Epidermal melanocyte (primary cell): ENCODE measurements around the gene PIAS4.

ENCODE experiments used
- DNase-seq: peaks from one replicate; pipeline ENCODE4 v3.0.0; 2011; ENCODE audit warnings: low spot score; ENCODE audit not compliant: insufficient read length

The PIAS4 gene

GRCh38 chr19:4038661-4039423, 31.3 kb downstream of the PIAS4 start:
- DNase-seq: no peak

- no peak for DNase-seq
Observed at GRCh38 chr19:4042064-4042730, 34.7 kb downstream of the PIAS4 start.

- DNase-seq: no peak
Observed at GRCh38 chr19:4042731-4043082, 35.2 kb downstream of the PIAS4 start.

- DNase-seq: no peak
Observed at GRCh38 chr19:4043401-4043800, 35.9 kb downstream of the PIAS4 start.

- DNase-seq: no peak
Observed at GRCh38 chr19:4043966-4044715, 36.6 kb downstream of the PIAS4 start.

GRCh38 chr19:4044990-4045465, 37.5 kb downstream of the PIAS4 start:
- DNase-seq: no peak

GRCh38 chr19:4045597-4046361, 38.2 kb downstream of the PIAS4 start:
- no peak for DNase-seq

GRCh38 chr19:4046362-4046691, 38.8 kb downstream of the PIAS4 start:
- no peak for DNase-seq

- DNase-seq: no peak
Observed at GRCh38 chr19:4046946-4047683, 39.6 kb downstream of the PIAS4 start.

GRCh38 chr19:4049432-4049831, 41.9 kb downstream of the PIAS4 start:
- no peak for DNase-seq

- DNase-seq: no peak
Observed at GRCh38 chr19:4051175-4052101, 43.9 kb downstream of the PIAS4 start.

GRCh38 chr19:4052114-4052992, 44.8 kb downstream of the PIAS4 start:
- DNase-seq: no peak

- DNase-seq: no peak
Observed at GRCh38 chr19:4052993-4053422, 45.5 kb downstream of the PIAS4 start.

- DNase-seq: no peak
Observed at GRCh38 chr19:4053423-4054324, 46.1 kb downstream of the PIAS4 start.

- DNase-seq: no peak
Observed at GRCh38 chr19:4054441-4055208, 47.1 kb downstream of the PIAS4 start.

GRCh38 chr19:4055209-4055552, 47.6 kb downstream of the PIAS4 start:
- DNase-seq: no peak
